Lower leg skin (tissue), 3 donors: ENCODE data around the gene MAP3K7CL.

Experiments
- CTCF ChIP-seq, 3 donors: fragments of 450-650 bp; IDR thresholded peaks; one replicate each; pipeline ENCODE4 v1.5.1; 2016; ENCODE audit warnings: antibody characterized with exemption in 3 of 3, mild to moderate bottlenecking in 3 of 3, moderate library complexity in 2 of 3
- POLR2A ChIP-seq, 2 donors: fragments of 450-650 bp; IDR thresholded peaks; one replicate each; pipeline ENCODE4 v1.6.1; 2016 to 2017; ENCODE audit warnings: antibody characterized with exemption in 2 of 2, mild to moderate bottlenecking in 1 of 2, moderate library complexity in 1 of 2

GRCh38 chr21:29121759-29122158, 8.7 kb upstream of the MAP3K7CL start:
- TF ChIP-seq CTCF (IDR thresholded peaks at IDR 0.05): no peak
- no peak for TF ChIP-seq POLR2A (IDR thresholded peaks at IDR 0.05)
